Esophagus squamous epithelium (tissue), 4 donors: ENCODE data around the gene BNIP3.

Source experiments
- POLR2A ChIP-seq, 4 donors: fragments of 450-650 bp; IDR thresholded peaks; one replicate each; pipeline ENCODE4 v1.6.1; 2017; ENCODE audit warnings: antibody characterized with exemption in 4 of 4, mild to moderate bottlenecking in 4 of 4, moderate library complexity in 3 of 4
- TF ChIP-seq, protein P1 (sequence below), 6 experiments: fragments of 450-650 bp in 4 of 6; fragments of 200-600 bp in 2 of 6; sonication (generic) in 2 of 6; IDR thresholded peaks; one replicate each; pipeline ENCODE4 v1.5.1; 2016 to 2019; ENCODE audit warnings: antibody characterized with exemption in 6 of 6, mild to moderate bottlenecking in 4 of 6, moderate library complexity in 4 of 6

DNA sequence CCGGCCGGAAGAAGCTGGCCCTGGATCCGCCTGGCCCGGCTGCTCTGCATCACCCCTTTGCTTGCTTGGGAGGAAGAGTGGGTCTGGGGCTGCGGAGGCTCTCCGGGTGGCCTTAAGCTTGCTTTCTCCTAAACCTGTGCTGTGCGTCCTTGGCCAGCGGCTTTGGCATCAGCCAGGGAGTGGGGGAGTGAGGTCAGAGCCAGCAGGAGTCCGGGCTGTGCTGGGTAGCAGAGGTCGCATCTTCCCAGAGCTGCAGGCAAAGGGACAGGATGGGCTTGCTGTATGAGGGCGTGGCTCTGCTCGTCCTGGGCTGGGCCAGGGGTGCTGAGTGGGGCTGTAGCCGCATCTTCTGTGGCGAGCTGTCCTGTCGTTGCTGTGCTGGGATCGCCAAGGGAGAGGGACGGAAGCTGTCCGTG, 21.1 kb downstream of the BNIP3 start:
- TF ChIP-seq, protein P1, sequence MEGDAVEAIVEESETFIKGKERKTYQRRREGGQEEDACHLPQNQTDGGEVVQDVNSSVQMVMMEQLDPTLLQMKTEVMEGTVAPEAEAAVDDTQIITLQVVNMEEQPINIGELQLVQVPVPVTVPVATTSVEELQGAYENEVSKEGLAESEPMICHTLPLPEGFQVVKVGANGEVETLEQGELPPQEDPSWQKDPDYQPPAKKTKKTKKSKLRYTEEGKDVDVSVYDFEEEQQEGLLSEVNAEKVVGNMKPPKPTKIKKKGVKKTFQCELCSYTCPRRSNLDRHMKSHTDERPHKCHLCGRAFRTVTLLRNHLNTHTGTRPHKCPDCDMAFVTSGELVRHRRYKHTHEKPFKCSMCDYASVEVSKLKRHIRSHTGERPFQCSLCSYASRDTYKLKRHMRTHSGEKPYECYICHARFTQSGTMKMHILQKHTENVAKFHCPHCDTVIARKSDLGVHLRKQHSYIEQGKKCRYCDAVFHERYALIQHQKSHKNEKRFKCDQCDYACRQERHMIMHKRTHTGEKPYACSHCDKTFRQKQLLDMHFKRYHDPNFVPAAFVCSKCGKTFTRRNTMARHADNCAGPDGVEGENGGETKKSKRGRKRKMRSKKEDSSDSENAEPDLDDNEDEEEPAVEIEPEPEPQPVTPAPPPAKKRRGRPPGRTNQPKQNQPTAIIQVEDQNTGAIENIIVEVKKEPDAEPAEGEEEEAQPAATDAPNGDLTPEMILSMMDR (IDR thresholded peaks at IDR 0.05) = no peak
- TF ChIP-seq POLR2A (IDR thresholded peaks at IDR 0.05) = no peak
